HEK293 (cell line): ENCODE results near the gene SLC23A3.

Experiments
- CTCF ChIP-seq: fragments of 450-650 bp; formaldehyde crosslinking; IDR thresholded peaks from 2 replicates; pipeline ENCODE4 v1.5.1; 2016; ENCODE audit warnings: missing biosample characterization, missing genetic modification characterization
- REST ChIP-seq: fragments of 450-650 bp; formaldehyde crosslinking; IDR thresholded peaks from 2 replicates; pipeline ENCODE4 v1.5.1; 2016; ENCODE audit warnings: missing biosample characterization, missing genetic modification characterization
- ZFP37 ChIP-seq: fragments of 450-650 bp; formaldehyde crosslinking; IDR thresholded peaks from 2 replicates; pipeline ENCODE4 v1.5.1; 2016; ENCODE audit warnings: missing biosample characterization, missing genetic modification characterization
- ZNF549 ChIP-seq: fragments of 450-650 bp; IDR thresholded peaks from 2 replicates; pipeline ENCODE4 v1.5.1; 2018; ENCODE audit warnings: missing biosample characterization, missing genetic modification characterization, mild to moderate bottlenecking, inconsistent platforms, moderate library complexity
- ZNF639 ChIP-seq: fragments of 450-650 bp; formaldehyde crosslinking; IDR thresholded peaks from 2 replicates; pipeline ENCODE4 v1.5.1; 2016; ENCODE audit warnings: missing biosample characterization, missing genetic modification characterization
- ZNF664 ChIP-seq: fragments of 450-650 bp; formaldehyde crosslinking; IDR thresholded peaks from 2 replicates; pipeline ENCODE4 v1.5.1; 2016; ENCODE audit warnings: missing biosample characterization, missing genetic modification characterization

GRCh38 chr2:219157396-219157795 is 12.4 kb downstream of the SLC23A3 start:
- no peak for TF ChIP-seq ZNF639 (tag by site-specific recombination)
- TF ChIP-seq ZNF549 (tag by site-specific recombination) = no peak
- TF ChIP-seq CTCF (tag by site-specific recombination) = no peak
- no peak for TF ChIP-seq ZFP37
- TF ChIP-seq ZNF664 = no peak
- no peak for TF ChIP-seq REST (tag by site-specific recombination)
